Pancreas (tissue), 10 donors: ENCODE data around the gene ZC3H10. TPM values are rescaled to one million over a fixed set of nuclear protein-coding genes. Genes with fewer than 3 reads are reported as not detected.

ENCODE experiments used
- ATAC-seq, 4 donors: fragments of 200-7000 bp; cut with Tn5 transposase; one replicate each; pipeline versions ENCODE4 v1.8.0 to v1.9.1; 2020; ENCODE audit warnings: mild to moderate bottlenecking in 4 of 4, moderate library complexity in 4 of 4
- DNase-seq, 6 donors: peaks; one replicate each; pipeline ENCODE4 v3.0.0-alpha.2; 2020
- FAIRE-seq: peaks from 2 replicates; lab custom pipeline; 2012; peaks lifted over from hg19 to GRCh38; lab: Jason Lieb, UNC
- H3K27ac ChIP-seq, 4 donors: fragments of 200-600 bp; sonication (generic); 1 replicate in 3 of 4; 2 replicates in 1 of 4; pipeline versions ENCODE4 v1.5.0 to v1.8.0; 2020
- H3K27me3 ChIP-seq, 4 donors: fragments of 200-600 bp; one replicate each; pipeline ENCODE4 v1.8.0; 2021
- H3K36me3 ChIP-seq, 3 donors: fragments of 200-600 bp; sonication (generic) in 1 of 3; one replicate each; pipeline versions ENCODE4 v1.5.0 to v1.8.0; 2020 to 2021
- H3K4me1 ChIP-seq, 3 donors: fragments of 200-600 bp; one replicate each; pipeline ENCODE4 v1.8.0; 2021
- H3K4me3 ChIP-seq, 4 donors: fragments of 200-600 bp; sonication (generic) in 2 of 4; one replicate each; pipeline versions ENCODE4 v1.5.0 to v1.8.0; 2020 to 2021
- H3K9me3 ChIP-seq, 4 donors: fragments of 200-600 bp; one replicate each; pipeline ENCODE4 v1.8.0; 2021
- WGBS, 2 donors: extraction: QIAGEN DNeasy Blood & Tissue Kit; methylation state at CpG; one replicate each; pipeline ENCODE4 v1.1.7; 2013; 5-methylcytosine and 5-hydroxymethylcytosine counted together
- intact Hi-C, 3 donors: fragments of 100-400 bp; cut with DNase I; formaldehyde crosslinking; loops; one replicate each; pipeline versions ENCODE4 v1.11.1 to v1.14.2; 2022
- polyA plus RNA-seq, 2 donors: library from polyadenylated mRNA; stranded (reverse); fragments of 200-250 nt; gene quantifications; one replicate each; pipeline ENCODE4 v1.2.3, GENCODE V29; 2013
- total RNA-seq, 6 donors: library from RNA; stranded (reverse); fragmentation: NEBNext Ultra II Directional in 4 of 6; extraction: Animal tissue kit (Norgen Biotek cat#: 25700) in 4 of 6; gene quantifications; one replicate each; pipeline versions ENCODE4 v1.2.1 to v1.2.4, GENCODE V29; 2021 to 2023
- TF ChIP-seq, protein P1 (sequence below), 4 donors: fragments of 200-600 bp; sonication (generic) in 3 of 4; IDR thresholded peaks; one replicate each; pipeline versions ENCODE4 v1.5.0 to v1.8.0; 2021; ENCODE audit warnings: antibody characterized with exemption in 4 of 4
- donor health status: healthy with polysubstance abuse.
- donor health status: DM: no; HTN: no; CAD: no; lungs with moderate emphysema.
- donor health status: DM: no; HTN: no; CAD: no.
- donor health status: control.
- donor health status: control.
- donor health status: Bipolar disorder and iron deficiency.
- donor health status: DM: yes; HTN: yes; CAD: no.
- donor health status: DM: no; HTN: no; CAD: no.
- donor health status: DM: no; HTN: no; CAD: no.
- donor health status: DM: yes; HTN: yes; CAD: no.

ZC3H10 gene
- total and polyA plus RNA-seq, 8 donors = 1.9 to 4.1 (median 3.1) TPM

DNA sequence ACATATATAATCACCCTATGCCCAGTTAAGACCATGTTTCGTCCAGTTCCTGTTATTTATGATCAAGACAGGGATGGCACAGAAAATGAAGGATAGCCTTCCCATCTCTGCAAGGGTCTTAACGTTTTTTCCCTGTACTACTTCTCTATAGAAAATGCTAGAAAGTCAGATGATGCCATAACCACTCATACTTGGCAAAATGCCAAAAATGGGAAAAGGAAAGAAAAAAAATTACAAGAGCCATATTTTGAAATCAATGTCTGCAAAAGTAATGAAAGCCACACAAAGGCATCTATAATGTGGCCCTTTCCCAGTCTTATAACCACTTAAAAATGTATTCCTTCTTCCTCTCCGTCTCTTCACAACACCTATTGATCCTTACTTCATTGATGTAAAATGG is 32.5 kb downstream of the ZC3H10 start:
- intact Hi-C loops = no loop called here
- peaks cover 5 to 25% (median 20%) of the 10 kb centered on the region in 3 donors for H3K4me1 ChIP-seq
- TF ChIP-seq, protein P1, sequence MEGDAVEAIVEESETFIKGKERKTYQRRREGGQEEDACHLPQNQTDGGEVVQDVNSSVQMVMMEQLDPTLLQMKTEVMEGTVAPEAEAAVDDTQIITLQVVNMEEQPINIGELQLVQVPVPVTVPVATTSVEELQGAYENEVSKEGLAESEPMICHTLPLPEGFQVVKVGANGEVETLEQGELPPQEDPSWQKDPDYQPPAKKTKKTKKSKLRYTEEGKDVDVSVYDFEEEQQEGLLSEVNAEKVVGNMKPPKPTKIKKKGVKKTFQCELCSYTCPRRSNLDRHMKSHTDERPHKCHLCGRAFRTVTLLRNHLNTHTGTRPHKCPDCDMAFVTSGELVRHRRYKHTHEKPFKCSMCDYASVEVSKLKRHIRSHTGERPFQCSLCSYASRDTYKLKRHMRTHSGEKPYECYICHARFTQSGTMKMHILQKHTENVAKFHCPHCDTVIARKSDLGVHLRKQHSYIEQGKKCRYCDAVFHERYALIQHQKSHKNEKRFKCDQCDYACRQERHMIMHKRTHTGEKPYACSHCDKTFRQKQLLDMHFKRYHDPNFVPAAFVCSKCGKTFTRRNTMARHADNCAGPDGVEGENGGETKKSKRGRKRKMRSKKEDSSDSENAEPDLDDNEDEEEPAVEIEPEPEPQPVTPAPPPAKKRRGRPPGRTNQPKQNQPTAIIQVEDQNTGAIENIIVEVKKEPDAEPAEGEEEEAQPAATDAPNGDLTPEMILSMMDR (IDR thresholded peaks at IDR 0.05) = no peak
- H3K4me3 ChIP-seq = no peak overlapping the region
- no peaks in the 10 kb centered on the region for H3K36me3 ChIP-seq
- no peak overlapping the region for H3K27ac ChIP-seq
- no peaks in the 10 kb centered on the region for H3K9me3 ChIP-seq
- DNase-seq (no peak), ATAC-seq (no peak), FAIRE-seq (no peak)
- H3K27me3 ChIP-seq = no peaks in the 10 kb centered on the region
- 64% methylated on average over 3 of the region's 3 CpGs for WGBS, 2 donors

DNA sequence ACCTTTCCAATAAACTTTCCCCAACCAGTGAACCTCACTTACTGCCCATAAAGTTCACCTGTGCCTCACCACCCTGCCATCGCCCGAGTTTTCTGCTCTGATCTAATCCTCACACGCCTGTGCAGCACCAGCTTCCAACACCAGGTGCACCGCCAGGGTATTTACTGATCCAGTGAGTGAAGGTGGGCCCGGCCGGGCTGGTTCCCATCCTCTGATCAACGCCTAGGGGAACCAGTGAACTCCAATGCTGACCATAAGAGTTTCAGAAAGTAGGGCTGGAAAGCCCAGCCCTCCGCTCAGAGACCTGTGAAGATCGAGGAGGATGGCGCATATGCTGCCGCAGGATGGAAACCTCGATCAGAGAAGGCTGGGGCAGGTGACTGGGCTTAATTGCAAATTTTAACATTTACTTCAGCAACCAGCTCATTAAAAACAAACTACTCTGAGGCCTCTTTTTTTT is 33.6 kb downstream of the ZC3H10 start:
- Histone ChIP-seq H3K4me3 (peak overlapping the region; percentile 15 to 59 (median 55)), H3K27ac (peak overlapping the region; percentile 80 to 96 (median 88)), H3K36me3 (no peaks in the 10 kb centered on the region), H3K9me3 (no peaks in the 10 kb centered on the region), H3K27me3 (no peaks in the 10 kb centered on the region), H3K4me1 (peaks cover 5 to 18% (median 13%) of the 10 kb centered on the region in 3 donors)
- TF ChIP-seq, protein P1 (IDR thresholded peaks at IDR 0.05) = peak in 3 of 4 donors; percentile 20 to 48 (median 22)
- peak; percentile 64 to 81 (median 68) for ATAC-seq
- intact Hi-C loops = no loop called here
- DNase-seq = peak; percentile 47 to 82 (median 67)
- 2 to 4% methylated on average over 12 of the region's 12 CpGs for WGBS, 2 donors
- no peak for FAIRE-seq

DNA sequence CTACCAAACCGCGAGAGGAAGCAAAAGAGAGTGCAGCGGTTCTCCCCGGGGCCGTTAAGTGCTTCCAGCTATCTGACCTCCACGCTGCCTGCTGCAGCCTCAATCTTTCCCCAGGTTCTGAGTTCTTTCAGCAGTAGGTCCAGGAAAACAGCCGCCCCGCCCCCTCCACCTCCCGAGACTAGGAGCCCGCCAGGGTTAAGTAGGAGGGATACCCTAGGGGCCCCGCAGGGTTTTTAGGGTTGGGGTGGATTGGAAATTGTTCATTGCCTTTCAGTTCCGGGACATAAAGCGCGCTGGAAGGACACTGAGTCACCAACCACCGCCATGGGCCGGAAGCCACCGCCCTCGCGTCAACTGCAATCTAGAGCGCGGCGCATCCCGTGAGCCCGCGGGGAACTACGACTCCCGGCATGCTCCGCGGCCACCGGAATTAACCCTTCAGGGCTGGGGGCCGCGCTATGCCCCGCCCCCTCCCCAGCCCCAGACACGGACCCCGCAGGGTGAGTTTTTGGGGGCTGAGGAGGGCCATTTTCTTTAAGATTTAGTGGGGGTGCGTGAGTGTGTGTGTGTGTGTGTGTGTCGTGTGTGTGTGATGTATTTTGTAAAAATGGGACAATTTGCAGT is 34.2 kb downstream of the ZC3H10 start, which contains the start of gene MYL6B:
Gene MYL6B, plus strand, starts transcription at position 456 of the 624 bp plus-strand sequence. CDS start 1,332 bp downstream, outside the sequence.
- peak within 1 kb of the TSS; percentile 80 to 96 (median 88) for H3K27ac ChIP-seq
- peaks cover 5 to 15% (median 8%) of the 10 kb centered on the region in 3 donors for H3K4me1 ChIP-seq
- no peak for FAIRE-seq
- 0% methylated on average over 37 of the region's 37 CpGs for WGBS, 2 donors
- H3K27me3 ChIP-seq = no peaks in the 10 kb centered on the region
- peak; percentile 91 to 97 (median 97) for ATAC-seq
- intact Hi-C loops = no loop called here
- no peaks in the 10 kb centered on the region for H3K36me3 ChIP-seq
- peak within 1 kb of the TSS; percentile 15 to 59 (median 55) for H3K4me3 ChIP-seq
- TF ChIP-seq, protein P1 (IDR thresholded peaks at IDR 0.05) = no peak
- H3K9me3 ChIP-seq = no peaks in the 10 kb centered on the region
- peak; percentile 88 to 96 (median 92) for DNase-seq

DNA sequence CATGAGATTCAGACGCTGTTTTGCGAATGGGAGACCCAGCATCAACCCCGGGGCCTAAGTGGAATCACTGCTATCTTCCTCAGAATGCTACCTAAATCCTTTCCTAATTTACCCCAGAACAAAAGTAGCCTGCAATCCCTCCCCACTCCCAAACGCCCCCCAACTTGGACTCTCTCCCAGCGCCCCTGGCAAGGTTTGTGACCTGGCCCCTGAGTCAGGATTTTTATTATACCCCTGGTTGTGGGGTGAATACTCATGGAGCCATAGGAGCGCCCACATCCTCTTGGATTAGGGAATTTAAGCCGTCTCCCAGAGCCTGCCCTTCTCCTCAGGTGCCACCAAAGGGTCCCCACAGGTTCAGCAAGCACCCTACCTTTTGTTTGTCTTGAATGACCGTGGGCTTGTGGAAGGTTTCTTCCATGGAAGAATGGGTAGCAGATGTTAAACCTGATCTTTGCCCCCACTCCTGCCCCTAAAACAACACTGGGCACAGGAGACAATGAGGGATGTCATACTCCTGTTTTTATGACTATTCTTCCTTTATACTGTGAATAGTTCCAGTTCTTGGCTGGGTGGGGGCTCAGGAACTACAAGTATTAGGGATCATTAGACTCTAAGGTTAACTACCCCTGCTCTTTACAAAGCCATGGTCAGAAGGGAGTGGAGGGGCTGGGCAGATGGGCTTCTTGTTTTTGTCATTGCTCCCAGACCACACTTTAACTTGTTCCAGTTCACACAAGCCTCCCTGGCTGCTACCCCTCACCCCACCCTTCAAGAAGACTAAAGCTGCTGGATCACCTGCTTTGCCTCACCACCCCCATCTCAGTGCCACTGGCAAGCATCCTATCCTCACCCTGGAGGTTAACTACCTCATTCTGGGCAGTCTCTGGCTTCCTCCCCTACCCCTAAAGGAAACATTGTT is 35.0 kb downstream of the ZC3H10 start:
- peak overlapping the region; percentile 15 to 59 (median 55) for H3K4me3 ChIP-seq
- 10 to 15% methylated on average over 8 of the region's 8 CpGs for WGBS, 2 donors
- TF ChIP-seq, protein P1 (IDR thresholded peaks at IDR 0.05) = no peak
- H3K27ac ChIP-seq = peak overlapping the region in 1 of 4 donors; percentile 96
- intact Hi-C loops = no loop called here
- no peak for DNase-seq
- H3K9me3 ChIP-seq = no peaks in the 10 kb centered on the region
- H3K27me3 ChIP-seq = no peaks in the 10 kb centered on the region
- ATAC-seq = no peak
- no peak for FAIRE-seq
- H3K36me3 ChIP-seq = no peaks in the 10 kb centered on the region
- H3K4me1 ChIP-seq = peaks cover 5 to 15% (median 8%) of the 10 kb centered on the region in 3 donors
